ENCODE results near the gene APC. TPM values are rescaled to one million over a fixed set of nuclear protein-coding genes. Genes with fewer than 3 reads are reported as not detected.

APC gene
- total and polyA plus RNA-seq, 4 donors, result 4.8 to 36.2 (median 24.4) TPM

GRCh38 chr5:112861638-112861985 lies 123.9 kb downstream of the APC start:
- Histone ChIP-seq H3K36me3 (ENCODE audit: control insufficient read depth in 4 of 4, insufficient read depth in 3 of 4, low read depth in 1 of 4, low read length in 3 of 4) (peaks cover 0 to 14% (median 8%) of the 10 kb centered on the region in 4 donors), H3K27ac (ENCODE audit: low read depth in 1 of 2, low read length in 2 of 2) (peak overlapping the region; percentile 65 to 66), H3K9ac (ENCODE audit: low read depth in 1 of 2, low read length in 2 of 2) (peak overlapping the region; percentile 90 to 100), H3K27me3 (ENCODE audit: control insufficient read depth in 4 of 4, insufficient read depth in 4 of 4, low read length in 3 of 4) (no peaks in the 10 kb centered on the region), H3K4me3 (ENCODE audit: low read depth in 1 of 3, low read length in 3 of 3) (peak overlapping the region; percentile 82 to 96 (median 90)), H3K4me1 (ENCODE audit: control insufficient read depth in 4 of 4, insufficient read depth in 4 of 4, low read length in 3 of 4) (peaks cover 8 to 22% (median 17%) of the 10 kb centered on the region in 4 donors), H3K9me3 (ENCODE audit: control insufficient read depth in 4 of 4, low read length in 3 of 4) (no peaks in the 10 kb centered on the region)
- under 1% methylated on average over 8 of the region's 8 CpGs for WGBS
- no peak for DNase-seq (ENCODE audit: low spot score)
- no peak for TF ChIP-seq YY1 (IDR thresholded peaks at IDR 0.05)
- TF ChIP-seq ZBTB33 (IDR thresholded peaks at IDR 0.05), result no peak
- TF ChIP-seq RXRA (IDR thresholded peaks at IDR 0.05), result no peak
- no peak for TF ChIP-seq EGR1 (IDR thresholded peaks at IDR 0.05; ENCODE audit: low read depth in 2 of 2)
- TF ChIP-seq ATF3 (IDR thresholded peaks at IDR 0.05), result no peak
- no peak for TF ChIP-seq MAX (IDR thresholded peaks at IDR 0.05)
- no peak for TF ChIP-seq RAD21 (IDR thresholded peaks at IDR 0.05)
- TF ChIP-seq HNF4G (IDR thresholded peaks at IDR 0.05), result no peak
- no peak for TF ChIP-seq FOXA1 (IDR thresholded peaks at IDR 0.05)
- TF ChIP-seq GABPA (IDR thresholded peaks at IDR 0.05 in 1 of 2, conservative IDR thresholded peaks at IDR 0.05 in 1 of 2), result no peak
- no peak for TF ChIP-seq REST (IDR thresholded peaks at IDR 0.05)
- TF ChIP-seq SP1 (IDR thresholded peaks at IDR 0.05), result no peak
- no peak for TF ChIP-seq JUND (IDR thresholded peaks at IDR 0.05)
- TF ChIP-seq CTCF (IDR thresholded peaks at IDR 0.05; ENCODE audit: low read depth, low read length, missing input control), result no peak
- TF ChIP-seq HNF4A (conservative IDR thresholded peaks at IDR 0.05), result no peak
- no peak for TF ChIP-seq NR2F2 (IDR thresholded peaks at IDR 0.05)
- no peak for TF ChIP-seq FOXA2 (IDR thresholded peaks at IDR 0.05)
- TF ChIP-seq TAF1 (conservative IDR thresholded peaks at IDR 0.05), result no peak

Data from liver (tissue), 9 donors.